Activated naive CD8-positive, alpha-beta T cell treated with anti-CD3 and anti-CD28 coated beads, Interleukin-2, amount 10 ng/mL, durations not matched to agents 7 days and 5 days (primary cell): ENCODE data around the gene MYADML2. TPM values are rescaled to one million over a fixed set of nuclear protein-coding genes. Genes with fewer than 3 reads are reported as not detected.
"Not testable (repeated sequence)": the region's sequence is repeated elsewhere in the genome, so short reads cannot be mapped to it uniquely, and the experiment has no call there.

Experiments
- ATAC-seq: fragments of 150-1000 bp; cut with Tn5 transposase; one replicate; pipeline ENCODE4 v1.10.0; 2021; ENCODE audit warnings: low read depth, moderate library complexity
- POLR2A ChIA-PET: fragments of 350-600 bp; sonication (Branson Sonifier 250); formaldehyde crosslinking; loops from one replicate; lab custom pipeline; 2021; ENCODE audit warnings: antibody characterized with exemption; lab: Charles Lee
- DNase-seq: peaks from one replicate; pipeline ENCODE4 v3.0.0; 2021
- H3K27ac Mint-ChIP-seq: one replicate; pipeline ENCODE4 v1.8.0; 2022; ENCODE audit warnings: mild to moderate bottlenecking, mixed read lengths
- H3K27me3 Mint-ChIP-seq: one replicate; pipeline ENCODE4 v1.8.0; 2022; ENCODE audit warnings: mild to moderate bottlenecking, moderate library complexity, mixed read lengths
- H3K36me3 Mint-ChIP-seq: one replicate; pipeline ENCODE4 v1.8.0; 2021; ENCODE audit warnings: mild to moderate bottlenecking, mixed read lengths
- H3K4me1 Mint-ChIP-seq: one replicate; pipeline ENCODE4 v1.8.0; 2021; ENCODE audit warnings: mixed read lengths
- H3K4me3 Mint-ChIP-seq: one replicate; pipeline ENCODE4 v1.8.0; 2022; ENCODE audit warnings: mild to moderate bottlenecking, moderate library complexity, mixed read lengths
- H3K9me3 Mint-ChIP-seq: one replicate; pipeline ENCODE4 v1.8.0; 2021; ENCODE audit warnings: mixed read lengths
- total RNA-seq, 2 experiments: library from RNA; stranded (reverse); gene quantifications; one replicate each; pipeline ENCODE4 v1.2.3, GENCODE V29; 2021

The MYADML2 gene
- total RNA-seq, 2 experiments from 2014 or later: not detected

- ATAC-seq (peak; percentile 38), DNase-seq (peak; percentile 62)
- Mint-ChIP-seq H3K27me3 (no peaks in the 10 kb centered on the region), H3K36me3 (no peaks in the 10 kb centered on the region), H3K4me3 (peak overlapping the region; percentile 91), H3K4me1 (peaks cover 15% of the 10 kb centered on the region), H3K27ac (peak overlapping the region; percentile 88), H3K9me3 (no peaks in the 10 kb centered on the region)
- POLR2A ChIA-PET: interaction anchor here (0.5 to 3.7 kb wide), 14 partner anchors 9 to 111 kb away, joined by 3 to 20 read pairs (median 5); partner anchors contain the start of genes ALYREF, ANAPC11, ARHGDIA and DCXR
Measured at GRCh38 chr17:81926451-81927151, 20.4 kb downstream of the MYADML2 start.

- ATAC-seq (peak; percentile 19), DNase-seq (no peak)
- peaks cover 15% of the 10 kb centered on the region for H3K4me1 Mint-ChIP-seq
- H3K36me3 Mint-ChIP-seq: no peaks in the 10 kb centered on the region
- peak overlapping the region; percentile 88 for H3K27ac Mint-ChIP-seq
- H3K9me3 Mint-ChIP-seq: no peaks in the 10 kb centered on the region
- H3K4me3 Mint-ChIP-seq: peak overlapping the region; percentile 91
- H3K27me3 Mint-ChIP-seq: no peaks in the 10 kb centered on the region
- POLR2A ChIA-PET: interaction anchor here (0.5 to 3.7 kb wide), 9 partner anchors 9 to 112 kb away, joined by 3 to 20 read pairs (median 6); partner anchors contain the start of genes ALYREF, ANAPC11, ARHGDIA and DCXR
Measured at GRCh38 chr17:81925860-81926450, 21.1 kb downstream of the MYADML2 start.

- peak overlapping the region; percentile 91 for H3K4me3 Mint-ChIP-seq
- H3K4me1 Mint-ChIP-seq: peaks cover 15% of the 10 kb centered on the region
- DNase-seq (no peak), ATAC-seq (no peak)
- POLR2A ChIA-PET: interaction anchor here (0.8 to 2.1 kb wide), 5 partner anchors 11 to 54 kb away, joined by 3 to 13 read pairs (median 6); partner anchors contain the start of gene ARHGDIA
- no peaks in the 10 kb centered on the region for H3K9me3 Mint-ChIP-seq
- H3K27ac Mint-ChIP-seq: no peak overlapping the region
- no peaks in the 10 kb centered on the region for H3K36me3 Mint-ChIP-seq
- H3K27me3 Mint-ChIP-seq: no peaks in the 10 kb centered on the region
Measured at GRCh38 chr17:81924557-81925532, 22.2 kb downstream of the MYADML2 start.

- no peaks in the 10 kb centered on the region for H3K27me3 Mint-ChIP-seq
- no peak overlapping the region for H3K4me3 Mint-ChIP-seq
- H3K36me3 Mint-ChIP-seq: no peaks in the 10 kb centered on the region
- H3K4me1 Mint-ChIP-seq: peaks cover 15% of the 10 kb centered on the region
- no peak for ATAC-seq
- H3K9me3 Mint-ChIP-seq: no peaks in the 10 kb centered on the region
- POLR2A ChIA-PET: interaction anchor here (1.7 kb wide), 1 partner anchor 11 kb away, joined by 3 read pairs; no protein-coding TSS in a partner anchor
- no peak for DNase-seq
- H3K27ac Mint-ChIP-seq: peak overlapping the region; percentile 68
Measured at GRCh38 chr17:81923302-81924260, 23.5 kb downstream of the MYADML2 start.

- H3K4me1 Mint-ChIP-seq: peaks cover 20% of the 10 kb centered on the region
- DNase-seq (no peak), ATAC-seq (no peak)
- no peak overlapping the region for H3K4me3 Mint-ChIP-seq
- no peak overlapping the region for H3K27ac Mint-ChIP-seq
- no peaks in the 10 kb centered on the region for H3K9me3 Mint-ChIP-seq
- H3K36me3 Mint-ChIP-seq: no peaks in the 10 kb centered on the region
- H3K27me3 Mint-ChIP-seq: no peaks in the 10 kb centered on the region
- POLR2A ChIA-PET: no interaction called here
Measured at GRCh38 chr17:81922566-81923301, 24.3 kb downstream of the MYADML2 start.

- Mint-ChIP-seq H3K27ac (peak overlapping the region; percentile 34), H3K4me1 (peaks cover 23% of the 10 kb centered on the region), H3K9me3 (no peaks in the 10 kb centered on the region), H3K36me3 (peaks cover 2% of the 10 kb centered on the region), H3K27me3 (no peaks in the 10 kb centered on the region), H3K4me3 (no peak overlapping the region)
- no peak for DNase-seq
- ATAC-seq: no peak
- POLR2A ChIA-PET: no interaction called here
Measured at GRCh38 chr17:81921996-81922565, 25.0 kb downstream of the MYADML2 start.

GRCh38 chr17:81921537-81921862, 25.5 kb downstream of the MYADML2 start:
- no peaks in the 10 kb centered on the region for H3K27me3 Mint-ChIP-seq
- H3K27ac Mint-ChIP-seq: no peak overlapping the region
- peaks cover 4% of the 10 kb centered on the region for H3K36me3 Mint-ChIP-seq
- POLR2A ChIA-PET: no interaction called here
- H3K4me1 Mint-ChIP-seq: peaks cover 26% of the 10 kb centered on the region
- no peak overlapping the region for H3K4me3 Mint-ChIP-seq
- DNase-seq (no peak), ATAC-seq (no peak)
- H3K9me3 Mint-ChIP-seq: no peaks in the 10 kb centered on the region

GRCh38 chr17:81920612-81921536, 26.2 kb downstream of the MYADML2 start:
- DNase-seq: no peak
- no peak overlapping the region for H3K4me3 Mint-ChIP-seq
- POLR2A ChIA-PET: no interaction called here
- H3K9me3 Mint-ChIP-seq: no peaks in the 10 kb centered on the region
- peaks cover 21% of the 10 kb centered on the region for H3K4me1 Mint-ChIP-seq
- H3K36me3 Mint-ChIP-seq: peaks cover 4% of the 10 kb centered on the region
- no peak for ATAC-seq
- H3K27me3 Mint-ChIP-seq: no peaks in the 10 kb centered on the region
- no peak overlapping the region for H3K27ac Mint-ChIP-seq

- Mint-ChIP-seq H3K4me1 (peaks cover 17% of the 10 kb centered on the region), H3K27me3 (no peaks in the 10 kb centered on the region), H3K9me3 (no peaks in the 10 kb centered on the region), H3K4me3 (no peak overlapping the region), H3K36me3 (peaks cover 4% of the 10 kb centered on the region), H3K27ac (peak overlapping the region; percentile 43)
- DNase-seq: no peak
- POLR2A ChIA-PET: no interaction called here
- ATAC-seq: no peak
Measured at GRCh38 chr17:81918832-81919545, 28.0 kb downstream of the MYADML2 start.

- peak; percentile 13 for ATAC-seq
- DNase-seq, H3K9me3 Mint-ChIP-seq, H3K27me3 Mint-ChIP-seq, POLR2A ChIA-PET, H3K36me3 Mint-ChIP-seq: not testable (repeated sequence)
- Mint-ChIP-seq H3K4me3 (peak overlapping the region; percentile 91), H3K27ac (peak overlapping the region; percentile 86), H3K4me1 (peaks cover 17% of the 10 kb centered on the region)
Measured at GRCh38 chr17:81918333-81918669, 28.7 kb downstream of the MYADML2 start.
